NCI-H460 (cell line): ENCODE measurements around the gene SCYGR5. TPM values are rescaled to one million over a fixed set of nuclear protein-coding genes. Genes with fewer than 3 reads are reported as not detected.
"Not testable (repeated sequence)": the region's sequence is repeated elsewhere in the genome, so short reads cannot be mapped to it uniquely, and the experiment has no call there.

ENCODE experiments used
- DNase-seq: peaks from one replicate; pipeline ENCODE4 v3.0.0-alpha.2; 2016; ENCODE audit warnings: low read depth; ENCODE audit errors: extremely low read depth
- polyA plus RNA-seq: library from polyadenylated mRNA; depleted of rRNA; stranded (reverse); fragments of >200 nt; gene quantifications from 2 replicates; pipeline ENCODE4 v1.2.3, GENCODE V29; 2014; cell fraction: nucleus; rRNA removed
- total RNA-seq: library from RNA; depleted of rRNA; stranded (reverse); fragments of >200 nt; shearing (Covaris generic); gene quantifications from 2 replicates; pipeline ENCODE4 v1.2.3, GENCODE V29; 2014; rRNA removed

Gene SCYGR5, protein sequence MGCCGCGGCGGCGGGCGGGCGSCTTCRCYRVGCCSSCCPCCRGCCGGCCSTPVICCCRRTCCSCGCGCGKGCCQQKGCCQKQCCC
- total RNA-seq: not detected in 2 replicates
- not detected in 2 replicates for polyA plus RNA-seq

DNA sequence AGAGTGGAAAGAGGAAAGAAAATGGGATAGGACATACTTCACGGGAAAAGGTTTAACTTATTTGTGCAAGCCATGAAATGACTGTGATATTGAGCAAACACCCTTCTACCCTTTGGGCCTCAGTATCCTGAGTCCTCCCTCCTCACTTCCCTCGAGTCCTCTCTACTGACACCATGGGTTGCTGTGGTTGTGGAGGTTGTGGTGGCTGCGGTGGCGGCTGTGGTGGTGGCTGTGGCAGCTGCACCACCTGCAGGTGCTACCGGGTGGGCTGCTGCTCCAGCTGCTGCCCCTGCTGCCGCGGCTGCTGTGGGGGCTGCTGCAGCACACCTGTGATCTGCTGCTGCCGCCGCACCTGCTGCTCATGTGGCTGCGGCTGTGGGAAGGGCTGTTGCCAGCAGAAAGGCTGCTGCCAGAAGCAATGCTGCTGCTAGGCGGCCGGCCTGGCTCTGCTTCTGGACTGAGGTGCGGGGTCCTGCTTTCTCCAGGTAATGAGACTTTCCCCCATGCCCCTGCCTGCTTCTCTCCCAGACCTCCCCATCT is at the start of gene SCYGR5:
Gene SCYGR5, plus strand, starts transcription at position 174 of the 540 bp plus-strand sequence. Its CDS starts 0 bp downstream, at position 174.
- DNase-seq: not testable (repeated sequence)

- no peak for DNase-seq
Observed at GRCh38 chr2:227617316-227618230, 49.0 kb upstream of the SCYGR5 start, which contains the start of gene SCYGR4. SCYGR4 (plus strand) TSS chr2:227617498; CDS start chr2:227617498, 0 bp downstream.

DNA sequence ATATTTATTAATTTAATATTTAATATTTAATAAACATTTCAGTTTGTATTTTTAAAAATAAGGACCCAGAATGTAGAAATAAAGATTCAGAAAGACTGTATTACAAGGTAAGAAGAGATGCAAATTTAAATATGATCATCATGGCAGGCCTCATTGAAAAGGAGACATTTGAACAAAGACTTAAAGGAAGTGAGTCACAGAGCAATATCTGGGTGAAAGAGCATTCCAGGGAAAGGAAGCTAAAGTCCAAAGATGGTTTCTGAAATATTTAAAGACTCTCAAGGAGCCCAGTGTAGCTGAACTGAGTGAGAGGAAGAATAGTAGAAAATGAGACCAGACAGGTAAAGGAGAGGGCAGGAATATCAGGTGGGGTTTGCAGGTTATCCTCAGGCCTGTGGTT is 43.4 kb upstream of the SCYGR5 start:
- no peak for DNase-seq

- DNase-seq: no peak
Observed at GRCh38 chr2:227625420-227625819, 41.2 kb upstream of the SCYGR5 start.

DNA sequence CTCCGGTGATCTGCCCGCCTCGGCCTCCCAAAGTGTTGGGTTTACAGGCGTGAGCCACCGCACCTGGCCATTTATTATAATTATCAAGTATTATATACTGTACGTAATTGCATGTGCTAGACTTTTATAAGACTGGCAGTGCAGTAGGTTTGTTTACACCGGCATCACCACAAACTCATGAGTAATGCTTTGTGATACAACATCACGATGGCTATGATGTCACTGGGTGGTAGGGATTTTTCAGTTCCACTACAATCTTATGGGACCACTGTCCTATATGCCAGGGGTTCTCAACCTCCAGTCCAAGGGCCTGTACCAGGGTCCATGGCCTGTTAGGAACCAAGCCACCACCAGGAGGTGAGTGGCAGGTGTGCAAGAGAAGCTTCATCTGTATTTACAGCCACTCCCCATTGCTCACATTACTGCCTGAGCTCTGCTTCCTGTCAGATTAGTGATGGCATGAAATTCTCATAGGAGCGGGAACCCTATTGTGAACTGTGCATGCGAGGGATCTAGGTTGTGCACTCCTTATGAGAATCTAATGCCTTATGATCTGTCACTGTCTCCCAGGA is 39.9 kb upstream of the SCYGR5 start:
- DNase-seq: no peak

GRCh38 chr2:227627769-227628168 is 38.8 kb upstream of the SCYGR5 start:
- DNase-seq: no peak

GRCh38 chr2:227629435-227629834 is 37.2 kb upstream of the SCYGR5 start:
- no peak for DNase-seq

DNA sequence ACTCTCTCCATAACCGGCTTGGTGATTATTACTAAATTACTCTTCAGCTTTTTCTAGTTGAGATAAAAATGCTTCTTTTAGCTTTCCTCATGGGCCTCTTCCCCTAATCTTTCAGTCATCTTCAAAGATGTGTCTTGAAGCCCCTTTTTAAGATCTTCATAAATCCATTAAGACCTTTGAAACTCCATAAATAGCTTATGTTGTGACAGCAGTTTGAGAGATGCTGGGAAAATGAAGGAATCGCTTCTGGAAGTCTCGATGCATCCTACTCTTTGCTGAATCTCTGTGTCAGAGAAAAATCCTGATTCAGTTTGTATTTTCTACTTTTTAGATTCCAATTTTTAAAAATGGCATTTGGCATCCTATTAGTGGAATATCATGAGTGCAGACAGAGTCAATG is 36.3 kb upstream of the SCYGR5 start:
- DNase-seq: no peak

- DNase-seq: no peak
Observed at GRCh38 chr2:227632827-227633226, 33.8 kb upstream of the SCYGR5 start.

DNA sequence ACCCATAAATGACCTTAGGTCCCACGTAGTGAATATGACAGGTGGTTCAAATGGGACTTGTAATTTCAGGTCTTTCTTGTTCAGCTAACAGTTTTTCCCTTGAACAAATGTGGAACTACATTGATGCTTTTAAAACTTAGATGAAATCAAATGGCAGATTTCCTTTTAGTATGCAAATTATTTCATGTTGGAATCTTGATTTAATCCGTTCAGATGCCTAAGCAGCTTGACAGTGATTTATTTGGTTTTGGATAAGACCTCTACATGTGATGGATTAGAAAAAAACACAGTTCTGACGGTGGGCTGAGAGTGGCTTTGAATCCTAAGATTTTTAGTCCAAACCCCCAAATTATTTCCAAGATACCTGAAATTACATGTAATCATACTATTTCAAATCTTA is 32.4 kb upstream of the SCYGR5 start:
- DNase-seq: no peak

GRCh38 chr2:227642656-227643055 is 23.9 kb upstream of the SCYGR5 start:
- DNase-seq: no peak

DNA sequence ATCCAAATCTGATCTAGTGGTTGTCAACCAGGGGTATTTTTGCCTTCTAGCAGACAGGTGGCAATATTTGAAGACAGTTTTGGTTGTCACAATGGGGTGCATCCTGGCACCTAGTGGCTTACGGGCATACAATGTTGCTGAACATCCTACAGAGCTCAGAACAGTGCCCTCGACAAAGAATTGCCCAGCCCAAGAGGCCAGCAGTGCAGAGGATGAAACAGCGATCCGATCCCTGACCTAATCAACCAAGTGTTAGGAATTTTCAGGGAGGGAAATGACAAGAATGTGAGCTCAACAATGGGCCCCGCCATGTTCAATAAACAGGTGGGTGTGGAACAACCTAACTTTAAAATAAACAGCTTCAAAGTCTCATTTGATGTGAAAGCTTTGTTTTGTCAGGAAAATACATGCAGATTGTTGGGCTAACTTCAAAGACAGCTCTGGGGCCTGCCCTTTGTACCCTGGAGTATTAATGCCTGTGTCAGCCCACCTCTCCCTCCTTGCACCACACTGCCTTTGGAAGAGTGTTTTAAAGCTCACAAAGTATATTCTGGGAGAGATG is 22.5 kb upstream of the SCYGR5 start:
- no peak for DNase-seq

DNA sequence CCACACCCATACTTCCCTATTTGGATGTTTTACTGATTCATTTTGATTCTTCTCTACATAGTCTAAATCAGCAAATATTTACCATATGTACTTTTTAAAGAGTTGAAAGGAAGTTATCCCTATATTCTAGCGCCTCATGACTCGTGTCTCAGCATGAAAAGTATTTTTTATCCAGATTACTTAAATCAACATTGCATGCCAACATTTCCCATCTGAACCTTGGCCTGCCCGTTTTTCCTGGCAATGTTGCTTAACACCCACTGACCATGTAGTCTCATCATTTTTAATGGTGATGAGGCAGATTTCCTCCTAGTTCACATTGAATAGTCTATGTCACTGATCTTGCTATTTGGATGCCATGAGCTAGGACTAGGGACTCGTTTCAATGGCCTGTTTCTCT is 13.2 kb upstream of the SCYGR5 start:
- peak; percentile 24 for DNase-seq

DNA sequence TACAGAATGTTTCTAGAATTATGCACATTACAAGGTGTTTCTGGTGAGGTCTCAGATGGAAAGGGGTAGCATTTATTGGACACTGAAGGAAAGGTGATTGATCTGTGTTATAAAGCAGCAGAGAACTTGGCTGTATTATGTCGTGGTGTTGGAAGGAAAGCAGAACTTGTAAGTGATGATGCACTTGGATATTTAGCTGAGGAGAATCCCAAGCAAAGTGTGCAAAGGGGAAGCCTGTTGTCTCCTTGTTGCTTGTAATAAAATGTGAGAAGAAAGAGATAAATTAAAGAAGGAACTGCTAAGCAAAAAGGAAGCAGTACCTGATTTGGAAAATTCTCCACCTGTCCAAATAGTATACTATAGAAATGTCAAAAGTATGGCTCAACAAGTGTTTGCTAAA is 12.2 kb upstream of the SCYGR5 start:
- no peak for DNase-seq

- DNase-seq: peak; percentile 81
Observed at GRCh38 chr2:227655454-227655853, 11.2 kb upstream of the SCYGR5 start.

- DNase-seq: peak; percentile 13
Observed at GRCh38 chr2:227657199-227657845, 9.3 kb upstream of the SCYGR5 start.

- DNase-seq: no peak
Observed at GRCh38 chr2:227661025-227661649, 5.5 kb upstream of the SCYGR5 start.

GRCh38 chr2:227661827-227662226 is 4.8 kb upstream of the SCYGR5 start:
- DNase-seq: no peak

DNA sequence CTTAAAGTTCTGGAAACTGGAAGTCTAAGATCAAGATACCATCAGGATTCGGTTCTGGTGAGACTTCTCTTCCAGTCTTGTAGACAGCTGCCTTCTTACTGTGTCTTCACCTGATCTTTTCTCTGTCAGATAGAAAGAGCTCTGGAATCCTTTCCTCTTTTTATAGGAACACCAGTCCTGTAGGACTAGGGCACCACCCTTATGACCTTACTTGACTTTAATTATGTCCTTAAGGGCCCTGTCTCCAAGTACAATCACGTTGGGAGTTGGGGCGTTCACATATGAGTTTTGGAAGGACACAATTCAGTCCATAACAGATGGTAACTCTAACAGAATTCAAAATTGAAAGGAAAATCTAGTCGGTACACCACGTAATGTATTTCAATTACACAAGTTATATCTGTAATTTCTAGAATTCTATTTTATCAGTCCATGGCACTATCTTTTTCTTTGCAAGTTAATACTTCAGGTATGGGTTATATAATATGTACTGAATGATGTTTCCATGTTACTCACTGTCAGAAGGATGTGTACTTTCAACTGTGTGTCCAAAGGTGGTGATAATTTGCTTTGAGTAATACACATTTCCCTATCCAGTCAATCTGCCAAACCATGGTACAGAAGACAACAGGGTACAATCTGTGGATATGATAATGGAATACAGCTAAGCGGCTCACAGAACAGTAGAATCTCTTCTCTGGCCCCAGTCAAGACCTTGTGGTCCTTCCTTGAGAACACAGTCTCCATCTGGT is 1.2 kb upstream of the SCYGR5 start:
- no peak for DNase-seq
